HepG2 (cell line): ENCODE results near the gene MGARP. TPM values are rescaled to one million over a fixed set of nuclear protein-coding genes. Genes with fewer than 3 reads are reported as not detected.
"Not testable (repeated sequence)": the region's sequence is repeated elsewhere in the genome, so short reads cannot be mapped to it uniquely, and the experiment has no call there.

ENCODE experiments used
- ATAC-seq: fragments of 200-7000 bp; cut with Tn5 transposase; 3 replicates; pipeline ENCODE4 v1.9.1; 2020; ENCODE audit warnings: mild to moderate bottlenecking, moderate library complexity
- BruUV-seq: library from RNA; stranded (reverse); fragments of 400-500 nt; replicated peaks from 2 replicates; lab custom pipeline; 2021; lab: Mats Ljungman, UMichigan
- CTCF ChIA-PET: fragments of 300-600 bp; formaldehyde crosslinking; extraction: SDS; loops from one replicate; lab custom pipeline; 2021; ENCODE audit warnings: low total read pairs, inconsistent platforms, low intra/inter-chr PET ratio; lab: Yijun Ruan, JAX
- POLR2A ChIA-PET: fragments of 350-600 bp; sonication (Branson Sonifier 250); formaldehyde crosslinking; loops from one replicate; lab custom pipeline; 2020; ENCODE audit warnings: antibody characterized with exemption, inconsistent platforms; lab: Yijun Ruan, JAX
- DNase-seq: peaks from one replicate; pipeline ENCODE4 v3.0.0-alpha.2; 2015; ENCODE audit warnings: low spot score
- FAIRE-seq: peaks from 3 replicates; lab custom pipeline; 2011; peaks lifted over from hg19 to GRCh38; lab: Jason Lieb, UNC
- H2AFZ ChIP-seq: one replicate; pipeline ENCODE4 v1.6.1; 2011; ENCODE audit warnings: low read length, inconsistent platforms
- H3K27ac ChIP-seq: fragments of 300-600 bp; 3 replicates; pipeline ENCODE4 v1.8.0; 2011; ENCODE audit warnings: mixed run types, mild to moderate bottlenecking, mixed read lengths, low read length, inconsistent platforms; ENCODE audit not compliant: insufficient read depth; ENCODE audit errors: extremely low read length
- H3K27me3 ChIP-seq, 2 experiments: fragments of 200-600 bp in 1 of 2; 2 replicates in 1 of 2; 3 replicates in 1 of 2; pipeline versions ENCODE4 v1.6.0 to v1.8.0; 2011; ENCODE audit warnings: low read length in 2 of 2, mild to moderate bottlenecking in 2 of 2, moderate library complexity in 2 of 2, inconsistent platforms in 1 of 2; ENCODE audit not compliant: insufficient read depth in 2 of 2, control insufficient read depth in 1 of 2
- H3K36me3 ChIP-seq, 2 experiments: fragments of 200-600 bp in 1 of 2; replicated peaks in 1 of 2; 2 replicates in 1 of 2; 3 replicates in 1 of 2; pipeline versions ENCODE4 v1.5.1 to v1.8.0; 2011; ENCODE audit warnings: low read length in 2 of 2, inconsistent platforms in 1 of 2; ENCODE audit not compliant: insufficient read depth in 2 of 2, control insufficient read depth in 1 of 2
- H3K4me1 ChIP-seq: 2 replicates; pipeline ENCODE4 v1.5.1; 2012; ENCODE audit warnings: low read length, inconsistent platforms; ENCODE audit not compliant: insufficient read depth
- H3K4me2 ChIP-seq: 2 replicates; pipeline ENCODE4 v1.6.0; 2011; ENCODE audit warnings: low read depth, low read length, inconsistent platforms
- H3K4me3 ChIP-seq, 3 experiments: fragments of 200-600 bp in 1 of 3; sonication (generic), shearing (Covaris generic) in 1 of 3; replicated peaks in 1 of 3; 2 replicates each; pipeline ENCODE4 v1.5.1; 2011 to 2016; ENCODE audit warnings: low read length in 3 of 3, inconsistent platforms in 2 of 3, low read depth in 2 of 3, mild to moderate bottlenecking in 2 of 3, control low read depth in 1 of 3, mixed read lengths in 1 of 3; ENCODE audit not compliant: insufficient read depth in 1 of 3
- H3K79me2 ChIP-seq: one replicate; pipeline ENCODE4 v1.6.1; 2011; ENCODE audit warnings: low read length, inconsistent platforms; ENCODE audit not compliant: insufficient read depth
- H3K9ac ChIP-seq: 2 replicates; pipeline ENCODE4 v1.6.0; 2011; ENCODE audit warnings: mild to moderate bottlenecking, low read depth, low read length, inconsistent platforms; ENCODE audit not compliant: insufficient read depth
- H3K9me3 ChIP-seq: 2 replicates; pipeline ENCODE4 v1.5.1; 2012; ENCODE audit warnings: mild to moderate bottlenecking, low read length
- H4K20me1 ChIP-seq: 2 replicates; pipeline ENCODE4 v1.6.0; 2011; ENCODE audit warnings: inconsistent platforms, mild to moderate bottlenecking, low read length, moderate library complexity; ENCODE audit not compliant: insufficient read depth
- MYPOP ChIP-seq: sonication (generic); formaldehyde crosslinking; IDR thresholded peaks from 2 replicates; pipeline ENCODE4 v1.8.1; 2023; ENCODE audit warnings: mild to moderate bottlenecking, moderate library complexity, missing genetic modification reagents
- SIX1 ChIP-seq: sonication (generic); formaldehyde crosslinking; IDR thresholded peaks from 2 replicates; pipeline ENCODE4 v1.4.0; 2020; ENCODE audit warnings: missing genetic modification reagents, borderline replicate concordance
- SNAI1 ChIP-seq: sonication (generic); formaldehyde crosslinking; IDR thresholded peaks from 2 replicates; pipeline ENCODE4 v1.5.0; 2020; ENCODE audit warnings: mild to moderate bottlenecking, missing genetic modification reagents, borderline replicate concordance
- ZHX2 ChIP-seq, 2 experiments: sonication (generic) in 1 of 2; formaldehyde crosslinking in 1 of 2; IDR thresholded peaks; 2 replicates each; pipeline versions ENCODE4 v1.6.1 to v1.9.0; 2014 to 2022; ENCODE audit warnings: antibody characterized with exemption in 1 of 2, borderline replicate concordance in 1 of 2, inconsistent platforms in 1 of 2, low read depth in 1 of 2, missing genetic modification reagents in 1 of 2
- ZNF17 ChIP-seq: sonication (generic); formaldehyde crosslinking; IDR thresholded peaks from 2 replicates; pipeline ENCODE4 v1.5.0; 2020; ENCODE audit warnings: mild to moderate bottlenecking, missing genetic modification reagents
- ZNF713 ChIP-seq: sonication (generic); formaldehyde crosslinking; IDR thresholded peaks from 2 replicates; pipeline ENCODE4 v1.4.0; 2020; ENCODE audit warnings: mild to moderate bottlenecking, missing genetic modification reagents
- ZNF788 ChIP-seq: sonication (generic); formaldehyde crosslinking; IDR thresholded peaks from 2 replicates; pipeline ENCODE4 v1.5.0; 2020; ENCODE audit warnings: mild to moderate bottlenecking, missing genetic modification reagents, borderline replicate concordance
- WGBS: methylation state at CpG from one replicate; pipeline ENCODE4 v1.1.6; 2017; ENCODE audit warnings: low lambda C conversion rate; 5-methylcytosine and 5-hydroxymethylcytosine counted together
- in situ Hi-C: cut with HindIII; loops from 2 replicates; pipeline ENCODE4 v1.10.0; 2017; ENCODE audit warnings: low pct_unique_long_range_greater_than_20kb; ENCODE audit not compliant: extremely low pct_ligation_motif_present
- intact Hi-C: fragments of 100-400 bp; cut with micrococcal nuclease; formaldehyde crosslinking; loops from one replicate; pipeline ENCODE4 v1.10.0; 2022; ENCODE audit not compliant: unreplicated experiment
- polyA plus RNA-seq, 8 experiments: library from polyadenylated mRNA; depleted of rRNA in 3 of 8; stranded (reverse) in 7 of 8; unstranded in 1 of 8; fragments of >200 nt; fragmentation: Illumina TruSeq in 4 of 8; extraction: Trizol in 4 of 8; gene quantifications; 2 replicates each; pipeline versions ENCODE4 v1.2.1 to v1.2.3, GENCODE V29; 2011 to 2016; ENCODE audit warnings: low read depth in 4 of 8, missing spikeins in 1 of 8, mixed read lengths in 1 of 8; ENCODE audit not compliant: insufficient read depth in 1 of 8
- total RNA-seq, 5 experiments: library from RNA; depleted of rRNA; stranded (reverse); fragments of >200 nt; fragmentation: Illumina TruSeq; extraction: Trizol; gene quantifications; 2 replicates each; pipeline ENCODE4 v1.2.3, GENCODE V29; 2016; ENCODE audit warnings: low read depth in 1 of 5

MGARP gene
- total and polyA plus RNA-seq, 2 of the 13 experiments (the other 11 are each of a cell fraction or from before 2014, with no cell fraction given) = 0.11 to 0.13 TPM

- ChIA-PET POLR2A (no interaction called here), CTCF (no interaction called here)
- DNase-seq (no peak), ATAC-seq (no peak; the same call in 2 of the 3 replicates), FAIRE-seq (no peak)
- H3K27ac ChIP-seq = no peak overlapping the region
- H3K36me3 ChIP-seq = 0 out of 5 replicates have a peak, but pooled peaks cover 1 to 3% of the 10 kb centered on the region in 2 experiments
- peaks cover 26% of the 10 kb centered on the region for H4K20me1 ChIP-seq
- peaks cover 20% of the 10 kb centered on the region; the same call in 1 of the 2 replicates for H3K4me1 ChIP-seq
- H3K79me2 ChIP-seq = peaks cover 97% of the 10 kb centered on the region
- no peak overlapping the region for H3K4me3 ChIP-seq
- no TSS peak for BruUV-seq
- TF ChIP-seq ZHX2 (IDR thresholded peaks at IDR 0.05; ENCODE audit: low read depth) (no peak), ZHX2 (CRISPR knock-in tag; IDR thresholded peaks at IDR 0.05; ENCODE audit: borderline replicate concordance) (no peak), ZNF788 (CRISPR knock-in tag) (no peak), ZNF17 (no peak), SNAI1 (CRISPR knock-in tag) (no peak), SIX1 (CRISPR knock-in tag) (no peak), MYPOP (CRISPR knock-in tag) (no peak), ZNF713 (CRISPR knock-in tag) (no peak)
- intact Hi-C loops (no loop called here), in situ Hi-C loops (no loop called here)
- no peak overlapping the region for H2AFZ ChIP-seq
- H3K27me3 ChIP-seq = no peaks in the 10 kb centered on the region
- H3K9ac ChIP-seq = no peak overlapping the region
- no peaks in the 10 kb centered on the region for H3K9me3 ChIP-seq
- WGBS = 100% methylated on average over 4 of the region's 4 CpGs
- H3K4me2 ChIP-seq = no peak overlapping the region
These were observed 34.2 kb upstream of the MGARP start for GRCh38 chr4:139314047-139314800.

GRCh38 chr4:139313414-139313813 lies 33.4 kb upstream of the MGARP start:
- POLR2A ChIA-PET, H2AFZ ChIP-seq, DNase-seq, H3K36me3 ChIP-seq, BruUV-seq, FAIRE-seq, H3K4me2 ChIP-seq, CTCF ChIA-PET, H3K4me3 ChIP-seq, intact Hi-C loops, H3K9me3 ChIP-seq, H3K27me3 ChIP-seq, H3K9ac ChIP-seq, H3K27ac ChIP-seq, ATAC-seq, in situ Hi-C loops: not testable (repeated sequence)
- WGBS = 96% methylated on average over 10 of the region's 10 CpGs
- Histone ChIP-seq H4K20me1 (peaks cover 29% of the 10 kb centered on the region), H3K4me1 (peaks cover 20% of the 10 kb centered on the region; the same call in 1 of the 2 replicates), H3K79me2 (peaks cover 97% of the 10 kb centered on the region)
